ENCODE results near the gene KIF14. TPM values are rescaled to one million over a fixed set of nuclear protein-coding genes. Genes with fewer than 3 reads are reported as not detected.

KIF14 gene
- total RNA-seq, 2 donors from 2014 or later: 8.7 to 18.5 TPM

- Mint-ChIP-seq H3K4me1 (ENCODE audit: low read depth in 2 of 2) (no peaks in the 10 kb centered on the region), H3K9me3 (no peaks in the 10 kb centered on the region), H3K36me3 (no peaks in the 10 kb centered on the region), H3K27me3 (peaks cover 7 to 9% of the 10 kb centered on the region in 2 donors), H3K27ac (no peak overlapping the region), H3K4me3 (no peak overlapping the region)
- ATAC-seq (no peak), DNase-seq (ENCODE audit: low spot score) (no peak)
Measured at GRCh38 chr1:200518524-200518923, 102.0 kb downstream of the KIF14 start.

GRCh38 chr1:200512191-200512590, 108.4 kb downstream of the KIF14 start:
- H3K9me3 Mint-ChIP-seq: no peaks in the 10 kb centered on the region
- H3K4me3 Mint-ChIP-seq: no peak overlapping the region
- H3K27ac Mint-ChIP-seq: no peak overlapping the region
- no peaks in the 10 kb centered on the region for H3K36me3 Mint-ChIP-seq
- ATAC-seq (no peak), DNase-seq (ENCODE audit: low spot score) (no peak)
- peaks cover 10 to 29% of the 10 kb centered on the region in 2 donors for H3K27me3 Mint-ChIP-seq
- no peaks in the 10 kb centered on the region for H3K4me1 Mint-ChIP-seq (ENCODE audit: low read depth in 2 of 2)

GRCh38 chr1:200510228-200510623, 110.3 kb downstream of the KIF14 start:
- Mint-ChIP-seq H3K27me3 (peaks cover 15 to 34% of the 10 kb centered on the region in 2 donors), H3K4me3 (no peak overlapping the region), H3K4me1 (ENCODE audit: low read depth in 2 of 2) (no peaks in the 10 kb centered on the region), H3K9me3 (no peaks in the 10 kb centered on the region), H3K36me3 (no peaks in the 10 kb centered on the region), H3K27ac (no peak overlapping the region)
- DNase-seq (ENCODE audit: low spot score): peak; percentile 71
- peak; percentile 76 to 80 for ATAC-seq

GRCh38 chr1:200506471-200506870, 114.1 kb downstream of the KIF14 start:
- Mint-ChIP-seq H3K27ac (no peak overlapping the region), H3K4me1 (ENCODE audit: low read depth in 2 of 2) (no peaks in the 10 kb centered on the region), H3K4me3 (no peak overlapping the region), H3K36me3 (no peaks in the 10 kb centered on the region), H3K27me3 (peaks cover 24 to 44% of the 10 kb centered on the region in 2 donors), H3K9me3 (no peaks in the 10 kb centered on the region)
- no peak for DNase-seq (ENCODE audit: low spot score)
- ATAC-seq: no peak

GRCh38 chr1:200505257-200505656, 115.3 kb downstream of the KIF14 start:
- H3K4me3 Mint-ChIP-seq: no peak overlapping the region
- no peak overlapping the region for H3K27ac Mint-ChIP-seq
- no peak for ATAC-seq
- no peak for DNase-seq (ENCODE audit: low spot score)
- no peaks in the 10 kb centered on the region for H3K4me1 Mint-ChIP-seq (ENCODE audit: low read depth in 2 of 2)
- peaks cover 23 to 36% of the 10 kb centered on the region in 2 donors for H3K27me3 Mint-ChIP-seq
- H3K9me3 Mint-ChIP-seq: no peaks in the 10 kb centered on the region
- H3K36me3 Mint-ChIP-seq: no peaks in the 10 kb centered on the region

Other genes with a start within 250 kb of the KIF14 start
- gene ZNF281, start 210.7 kb downstream of the KIF14 start, total RNA-seq: 10 to 100 TPM; 29.8 to 31.3 TPM
- 10 to 100 TPM; 24.3 to 27.5 TPM for gene DDX59, start 49.2 kb upstream of the KIF14 start, total RNA-seq
- gene CAMSAP2, start 118.1 kb upstream of the KIF14 start, total RNA-seq: under 1 TPM; 0.31 to 0.48 TPM

Data from natural killer cell treated with Interleukin-12 subunit alpha and Interleukin-12 subunit beta and Interleukin-15 and Interleukin-18, amount 100 ng/mL, for 72 hours (primary cell).